GM21528 (cell line): ENCODE measurements around the gene ANGPTL8.

Experiments used
- ATAC-seq: cut with Tn5 transposase; IDR thresholded peaks from one replicate; pipeline ENCODE4 v1.9.1; 2021; ENCODE audit warnings: mild to moderate bottlenecking, moderate library complexity; ENCODE audit not compliant: unreplicated experiment, low FRiP score

ANGPTL8 gene

GRCh38 chr19:11203194-11204075 is 36.0 kb upstream of the ANGPTL8 start:
- ATAC-seq: no peak

- ATAC-seq: no peak
Observed at GRCh38 chr19:11204076-11204602, 35.3 kb upstream of the ANGPTL8 start.

- no peak for ATAC-seq
Observed at GRCh38 chr19:11204943-11205349, 34.5 kb upstream of the ANGPTL8 start.

- no peak for ATAC-seq
Observed at GRCh38 chr19:11205939-11206570, 33.4 kb upstream of the ANGPTL8 start.

GRCh38 chr19:11208561-11209471 is 30.6 kb upstream of the ANGPTL8 start:
- no peak for ATAC-seq

- no peak for ATAC-seq
Observed at GRCh38 chr19:11209839-11210655, 29.4 kb upstream of the ANGPTL8 start.

- ATAC-seq: no peak
Observed at GRCh38 chr19:11210656-11210928, 28.8 kb upstream of the ANGPTL8 start.

GRCh38 chr19:11214387-11214786 is 25.0 kb upstream of the ANGPTL8 start:
- ATAC-seq: no peak

GRCh38 chr19:11221082-11221598 is 18.3 kb upstream of the ANGPTL8 start:
- ATAC-seq: no peak

GRCh38 chr19:11223200-11223599 is 16.2 kb upstream of the ANGPTL8 start:
- ATAC-seq: no peak

GRCh38 chr19:11224429-11224828 is 15.0 kb upstream of the ANGPTL8 start:
- no peak for ATAC-seq

- ATAC-seq: no peak
Observed at GRCh38 chr19:11225172-11225571, 14.2 kb upstream of the ANGPTL8 start.

GRCh38 chr19:11225815-11226214 is 13.6 kb upstream of the ANGPTL8 start:
- ATAC-seq: no peak

- ATAC-seq: no peak
Observed at GRCh38 chr19:11226716-11227166, 12.7 kb upstream of the ANGPTL8 start.

- no peak for ATAC-seq
Observed at GRCh38 chr19:11227195-11227886, 12.1 kb upstream of the ANGPTL8 start.

- no peak for ATAC-seq
Observed at GRCh38 chr19:11230621-11231386, 8.6 kb upstream of the ANGPTL8 start.

GRCh38 chr19:11232555-11232954 is 6.9 kb upstream of the ANGPTL8 start:
- ATAC-seq: no peak

- ATAC-seq: no peak
Observed at GRCh38 chr19:11233073-11233472, 6.3 kb upstream of the ANGPTL8 start.
